ENCODE data around the gene PPTC7.

The PPTC7 gene

DNA sequence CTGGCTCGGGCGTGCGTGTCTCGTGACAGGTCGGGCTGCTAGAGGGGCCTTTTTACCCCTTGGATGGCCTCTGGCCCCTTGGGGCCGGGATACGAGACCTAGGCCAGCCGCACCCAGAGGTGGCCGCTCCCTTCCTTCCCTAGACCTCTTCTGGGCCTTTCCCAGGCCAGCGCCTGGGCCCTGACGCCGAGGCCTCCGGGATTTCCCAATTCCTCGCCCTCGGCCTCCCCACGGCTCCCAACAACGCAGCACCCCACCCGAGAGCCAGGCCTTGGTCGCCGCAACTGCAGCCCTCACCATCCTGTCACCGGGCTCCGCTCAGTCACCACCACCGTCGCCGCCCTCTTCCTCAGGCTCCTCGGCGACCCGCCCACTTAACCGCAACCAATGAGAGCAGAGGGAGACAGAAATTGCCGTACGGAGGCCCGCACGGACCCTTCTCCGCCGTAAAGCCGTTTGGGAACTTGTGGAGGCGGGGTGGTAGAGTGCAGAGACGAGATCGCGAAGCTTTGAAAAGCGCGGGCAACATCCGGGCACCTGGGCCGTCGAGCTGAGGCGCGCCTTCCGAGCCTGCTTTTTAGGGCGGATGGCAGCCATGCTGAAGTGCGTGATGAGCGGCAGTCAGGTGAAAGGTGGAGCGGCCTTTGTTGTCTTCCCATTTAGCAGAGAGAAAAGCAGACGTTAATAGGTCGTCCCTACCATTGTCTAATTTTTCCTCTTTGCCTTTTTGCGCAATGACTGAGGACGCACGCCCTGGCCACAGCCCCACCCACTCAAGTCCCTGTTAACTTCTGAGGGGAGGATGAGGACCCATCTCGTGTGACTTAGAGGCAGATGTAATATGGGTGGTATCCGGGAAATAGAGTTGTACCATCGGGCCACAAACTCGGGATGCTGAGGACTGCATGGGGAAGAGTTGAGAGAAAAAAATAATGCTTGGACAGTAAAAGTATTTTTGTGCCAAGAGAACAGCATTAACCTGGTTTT is 81.1 kb downstream of the PPTC7 start, which contains the start of the genes RAD9B and VPS29:
RAD9B (plus strand) TSS at position 580 of the 987 bp plus-strand sequence; CDS start at position 587, 7 bp downstream.
VPS29 (minus strand) TSS at position 360 of the 987 bp plus-strand sequence; CDS start at position 300, 60 bp downstream.
- ATAC-seq (ENCODE audit: low read depth), result peak; percentile 87
- peak; percentile 97 for DNase-seq (ENCODE audit: low spot score)

DNA sequence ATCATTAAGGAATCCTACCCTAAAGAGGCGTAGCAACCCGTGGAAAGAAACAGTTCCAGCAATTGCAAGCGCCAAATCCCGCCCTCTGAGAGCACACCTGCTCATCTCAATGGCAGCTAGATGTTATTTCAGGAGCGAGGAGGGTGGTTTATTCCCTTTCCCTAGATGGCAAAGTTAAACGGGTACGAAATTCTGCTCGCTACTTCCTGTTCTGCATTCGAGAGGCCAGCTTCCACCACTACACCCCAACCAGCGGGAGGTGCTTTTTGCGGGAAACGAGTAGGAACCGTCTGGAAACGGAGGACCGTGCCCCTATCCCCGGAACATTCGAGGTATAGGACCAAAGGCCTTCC is 81.7 kb downstream of the PPTC7 start:
- peaks cover 38% of the 10 kb centered on the region for H3K36me3 ChIP-seq (ENCODE audit: low read depth)
- peaks cover 31% of the 10 kb centered on the region for H3K4me1 ChIP-seq (ENCODE audit: insufficient read depth, poor library complexity, severe bottlenecking)
- ATAC-seq (ENCODE audit: low read depth) (peak; percentile 54), DNase-seq (ENCODE audit: low spot score) (peak; percentile 37)
- H3K27ac ChIP-seq (ENCODE audit: poor library complexity, severe bottlenecking), result peak overlapping the region; percentile 84
- H3K4me3 ChIP-seq (ENCODE audit: severe bottlenecking), result peak overlapping the region; percentile 66
- no peaks in the 10 kb centered on the region for H3K9me3 ChIP-seq (ENCODE audit: severe bottlenecking)
- H3K27me3 ChIP-seq (ENCODE audit: insufficient read depth, poor library complexity, severe bottlenecking), result no peaks in the 10 kb centered on the region
- TF ChIP-seq, protein P1, sequence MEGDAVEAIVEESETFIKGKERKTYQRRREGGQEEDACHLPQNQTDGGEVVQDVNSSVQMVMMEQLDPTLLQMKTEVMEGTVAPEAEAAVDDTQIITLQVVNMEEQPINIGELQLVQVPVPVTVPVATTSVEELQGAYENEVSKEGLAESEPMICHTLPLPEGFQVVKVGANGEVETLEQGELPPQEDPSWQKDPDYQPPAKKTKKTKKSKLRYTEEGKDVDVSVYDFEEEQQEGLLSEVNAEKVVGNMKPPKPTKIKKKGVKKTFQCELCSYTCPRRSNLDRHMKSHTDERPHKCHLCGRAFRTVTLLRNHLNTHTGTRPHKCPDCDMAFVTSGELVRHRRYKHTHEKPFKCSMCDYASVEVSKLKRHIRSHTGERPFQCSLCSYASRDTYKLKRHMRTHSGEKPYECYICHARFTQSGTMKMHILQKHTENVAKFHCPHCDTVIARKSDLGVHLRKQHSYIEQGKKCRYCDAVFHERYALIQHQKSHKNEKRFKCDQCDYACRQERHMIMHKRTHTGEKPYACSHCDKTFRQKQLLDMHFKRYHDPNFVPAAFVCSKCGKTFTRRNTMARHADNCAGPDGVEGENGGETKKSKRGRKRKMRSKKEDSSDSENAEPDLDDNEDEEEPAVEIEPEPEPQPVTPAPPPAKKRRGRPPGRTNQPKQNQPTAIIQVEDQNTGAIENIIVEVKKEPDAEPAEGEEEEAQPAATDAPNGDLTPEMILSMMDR (IDR thresholded peaks at IDR 0.05; ENCODE audit: poor library complexity, severe bottlenecking), result no peak

More for the DNA sequence above, 81.1 kb downstream of the PPTC7 start, which contains the start of the genes RAD9B and VPS29:
- Histone ChIP-seq H3K4me3 (ENCODE audit: severe bottlenecking) (peak within 1 kb of the TSS; percentile 66), H3K27ac (ENCODE audit: poor library complexity, severe bottlenecking) (peak within 1 kb of the TSS; percentile 84), H3K27me3 (ENCODE audit: insufficient read depth, poor library complexity, severe bottlenecking) (no peaks in the 10 kb centered on the region), H3K36me3 (ENCODE audit: low read depth) (peaks cover 32% of the 10 kb centered on the region), H3K9me3 (ENCODE audit: severe bottlenecking) (no peaks in the 10 kb centered on the region), H3K4me1 (ENCODE audit: insufficient read depth, poor library complexity, severe bottlenecking) (peaks cover 31% of the 10 kb centered on the region)
- TF ChIP-seq, protein P1 (IDR thresholded peaks at IDR 0.05; ENCODE audit: poor library complexity, severe bottlenecking), result no peak

GRCh38 chr12:110498984-110499706 is 84.0 kb downstream of the PPTC7 start:
- Histone ChIP-seq H3K4me3 (ENCODE audit: severe bottlenecking) (no peak overlapping the region), H3K27me3 (ENCODE audit: insufficient read depth, poor library complexity, severe bottlenecking) (no peaks in the 10 kb centered on the region), H3K9me3 (ENCODE audit: severe bottlenecking) (no peaks in the 10 kb centered on the region), H3K4me1 (ENCODE audit: insufficient read depth, poor library complexity, severe bottlenecking) (peaks cover 31% of the 10 kb centered on the region), H3K27ac (ENCODE audit: poor library complexity, severe bottlenecking) (peak overlapping the region; percentile 84), H3K36me3 (ENCODE audit: low read depth) (peaks cover 60% of the 10 kb centered on the region)
- TF ChIP-seq, protein P1 (IDR thresholded peaks at IDR 0.05; ENCODE audit: poor library complexity, severe bottlenecking), result no peak
- no peak for DNase-seq (ENCODE audit: low spot score)
- peak; percentile 3; the same call in 1 of the 3 replicates for ATAC-seq (ENCODE audit: low read depth)
